ENCODE measurements around the gene TRIM8. TPM values are rescaled to one million over a fixed set of nuclear protein-coding genes. Genes with fewer than 3 reads are reported as not detected.

TRIM8 gene
- total and polyA plus RNA-seq, 8 donors: 40.0 to 253 (median 75.8) TPM

GRCh38 chr10:102599565-102600327, 44.5 kb upstream of the TRIM8 start:
- peaks cover 35 to 64% (median 52%) of the 10 kb centered on the region in 4 donors for H3K4me1 ChIP-seq
- intact Hi-C loops (cut with DNase I; ENCODE audit: low total_unique reads): no loop called here
- peak overlapping the region; percentile 25 to 83 (median 62) for H3K27ac ChIP-seq
- H3K4me3 ChIP-seq: no peak overlapping the region
- peaks cover 0 to 71% (median 52%) of the 10 kb centered on the region in 4 donors for H3K36me3 ChIP-seq
- WGBS, 5 donors: 15 to 44% (median 26%) methylated on average over 5 to 7 of the region's 7 CpGs
- no peaks in the 10 kb centered on the region for H3K9me3 ChIP-seq
- peak in 1 of 3 donors; percentile 25 for TF ChIP-seq POLR2AphosphoS5 (IDR thresholded peaks at IDR 0.05)
- TF ChIP-seq, protein P1, sequence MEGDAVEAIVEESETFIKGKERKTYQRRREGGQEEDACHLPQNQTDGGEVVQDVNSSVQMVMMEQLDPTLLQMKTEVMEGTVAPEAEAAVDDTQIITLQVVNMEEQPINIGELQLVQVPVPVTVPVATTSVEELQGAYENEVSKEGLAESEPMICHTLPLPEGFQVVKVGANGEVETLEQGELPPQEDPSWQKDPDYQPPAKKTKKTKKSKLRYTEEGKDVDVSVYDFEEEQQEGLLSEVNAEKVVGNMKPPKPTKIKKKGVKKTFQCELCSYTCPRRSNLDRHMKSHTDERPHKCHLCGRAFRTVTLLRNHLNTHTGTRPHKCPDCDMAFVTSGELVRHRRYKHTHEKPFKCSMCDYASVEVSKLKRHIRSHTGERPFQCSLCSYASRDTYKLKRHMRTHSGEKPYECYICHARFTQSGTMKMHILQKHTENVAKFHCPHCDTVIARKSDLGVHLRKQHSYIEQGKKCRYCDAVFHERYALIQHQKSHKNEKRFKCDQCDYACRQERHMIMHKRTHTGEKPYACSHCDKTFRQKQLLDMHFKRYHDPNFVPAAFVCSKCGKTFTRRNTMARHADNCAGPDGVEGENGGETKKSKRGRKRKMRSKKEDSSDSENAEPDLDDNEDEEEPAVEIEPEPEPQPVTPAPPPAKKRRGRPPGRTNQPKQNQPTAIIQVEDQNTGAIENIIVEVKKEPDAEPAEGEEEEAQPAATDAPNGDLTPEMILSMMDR (IDR thresholded peaks at IDR 0.05): no peak
- DNase-seq: peak; percentile 35 to 85
- no peaks in the 10 kb centered on the region for H3K27me3 ChIP-seq

GRCh38 chr10:102600816-102601215, 43.5 kb upstream of the TRIM8 start:
- no peak for DNase-seq
- Histone ChIP-seq H3K27ac (peak overlapping the region; percentile 9 to 83 (median 63)), H3K27me3 (no peaks in the 10 kb centered on the region), H3K9me3 (no peaks in the 10 kb centered on the region), H3K36me3 (peaks cover 0 to 78% (median 49%) of the 10 kb centered on the region in 4 donors), H3K4me1 (peaks cover 28 to 53% (median 47%) of the 10 kb centered on the region in 4 donors), H3K4me3 (no peak overlapping the region)
- TF ChIP-seq EP300 (IDR thresholded peaks at IDR 0.05) (no peak), POLR2A (IDR thresholded peaks at IDR 0.05) (no peak), POLR2AphosphoS5 (IDR thresholded peaks at IDR 0.05) (no peak)
- TF ChIP-seq, protein P1 (IDR thresholded peaks at IDR 0.05): no peak
- WGBS, 5 donors: 93 to 98% (median 95%) methylated on average over 5 to 6 of the region's 6 CpGs
- intact Hi-C loops (cut with DNase I; ENCODE audit: low total_unique reads): no loop called here

DNA sequence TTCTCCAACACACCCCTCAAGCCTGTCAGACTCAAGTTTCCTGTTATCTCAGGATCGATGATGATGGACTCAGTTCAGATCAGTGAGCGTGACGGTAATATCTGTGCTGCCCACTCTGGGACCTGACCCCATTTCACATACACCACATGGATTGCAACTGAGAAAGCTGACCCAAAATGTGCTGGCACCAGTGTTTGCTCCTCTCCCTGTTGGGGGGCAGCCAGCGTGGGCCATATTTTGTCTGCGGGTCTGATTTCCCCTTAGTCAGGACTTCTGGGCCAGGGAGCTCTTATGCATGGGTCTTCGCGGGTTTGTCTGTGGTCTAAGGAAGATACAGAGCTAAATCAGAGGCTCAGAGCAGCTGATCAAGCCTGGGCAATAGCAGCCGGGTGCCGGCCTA, 42.6 kb upstream of the TRIM8 start:
- Histone ChIP-seq H3K27ac (peak overlapping the region in 4 of 5 donors; percentile 59 to 83 (median 68)), H3K9me3 (no peaks in the 10 kb centered on the region), H3K27me3 (no peaks in the 10 kb centered on the region), H3K36me3 (peaks cover 0 to 78% (median 49%) of the 10 kb centered on the region in 4 donors), H3K4me3 (no peak overlapping the region), H3K4me1 (peaks cover 20 to 45% (median 39%) of the 10 kb centered on the region in 4 donors)
- WGBS, 5 donors: 84 to 93% (median 89%) methylated on average over 7 to 9 of the region's 9 CpGs
- intact Hi-C loops (cut with DNase I; ENCODE audit: low total_unique reads): no loop called here
- DNase-seq: no peak
- TF ChIP-seq, protein P1 (IDR thresholded peaks at IDR 0.05): no peak
- TF ChIP-seq POLR2AphosphoS5 (IDR thresholded peaks at IDR 0.05) (no peak), EP300 (IDR thresholded peaks at IDR 0.05) (no peak), POLR2A (IDR thresholded peaks at IDR 0.05) (no peak)

DNA sequence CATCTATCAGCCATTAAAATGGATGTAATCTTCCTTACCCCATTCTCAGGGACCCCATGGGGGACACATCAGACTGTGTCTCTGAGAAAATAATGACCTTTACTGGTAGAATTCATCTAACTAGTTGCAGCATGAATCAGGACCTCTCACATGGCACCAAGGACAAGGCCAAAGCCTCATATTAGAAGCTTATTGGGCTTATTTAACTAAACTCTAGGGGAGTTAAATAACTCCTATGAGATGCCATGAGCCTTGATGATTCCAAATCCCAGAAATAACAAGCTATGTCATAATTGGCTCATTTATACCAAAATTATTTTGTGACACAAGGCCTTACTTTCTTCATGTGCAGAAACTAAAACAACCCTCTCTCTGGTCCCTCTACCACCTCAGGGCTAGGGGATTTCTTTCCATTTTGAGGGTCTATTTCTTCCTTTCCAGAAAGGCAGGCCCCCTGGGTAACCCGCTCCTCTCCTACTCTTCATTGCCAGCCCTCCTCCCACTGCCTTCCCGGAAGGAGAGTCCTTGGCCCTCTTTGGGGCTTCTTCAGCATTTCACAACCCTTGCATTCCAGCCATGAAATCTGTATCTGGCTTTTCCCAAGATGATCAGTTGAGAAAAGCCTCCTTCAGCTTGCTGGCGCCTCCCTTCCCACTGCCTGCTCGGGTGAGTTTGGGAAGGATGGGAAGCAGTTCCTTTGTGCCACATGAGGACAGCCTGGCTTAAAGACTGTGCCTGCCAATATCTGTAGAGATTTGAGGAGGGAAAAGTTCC, 41.8 kb upstream of the TRIM8 start:
- Histone ChIP-seq H3K36me3 (peaks cover 0 to 73% (median 44%) of the 10 kb centered on the region in 4 donors), H3K27ac (peak overlapping the region in 4 of 5 donors; percentile 59 to 83 (median 68)), H3K4me1 (peaks cover 14 to 37% (median 32%) of the 10 kb centered on the region in 4 donors), H3K9me3 (no peaks in the 10 kb centered on the region), H3K4me3 (no peak overlapping the region), H3K27me3 (no peaks in the 10 kb centered on the region)
- TF ChIP-seq POLR2AphosphoS5 (IDR thresholded peaks at IDR 0.05) (peak in 2 of 3 donors; percentile 12 to 13), POLR2A (IDR thresholded peaks at IDR 0.05) (no peak)
- DNase-seq: no peak
- intact Hi-C loops (cut with DNase I; ENCODE audit: low total_unique reads): no loop called here
- WGBS, 5 donors: 68 to 92% (median 84%) methylated on average over 4 of the region's 4 CpGs
